ENCODE measurements around the gene FALEC. TPM values are rescaled to one million over a fixed set of nuclear protein-coding genes. Genes with fewer than 3 reads are reported as not detected.
A peak's percentile ranks its signal among the peaks of the same experiment; 100 is the strongest.

The FALEC gene
- total and polyA plus RNA-seq, 2 donors from 2014 or later: not detected

DNA sequence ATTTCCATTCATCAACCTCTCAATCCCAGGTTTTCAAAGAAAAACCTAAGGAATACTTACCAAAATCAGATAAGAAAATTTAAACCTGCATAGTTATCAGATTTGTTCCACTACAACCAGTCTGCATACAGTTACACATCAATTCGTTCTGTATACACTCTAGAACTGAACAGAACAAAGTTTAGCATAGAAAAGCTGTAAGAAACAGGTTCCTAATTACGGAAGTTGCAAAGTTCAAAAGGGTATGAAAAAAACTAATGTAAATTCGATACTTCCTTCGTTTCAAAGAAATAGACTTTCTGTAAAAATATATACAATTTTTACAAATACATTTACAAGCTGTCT, 60.8 kb downstream of the FALEC start:
- Histone ChIP-seq H3K27ac (ENCODE audit: low read depth in 2 of 2, low read length in 2 of 2) (peak overlapping the region; percentile 100), H3K36me3 (ENCODE audit: control insufficient read depth in 2 of 3, insufficient read depth in 3 of 3, low read length in 3 of 3) (peaks cover 14 to 61% (median 36%) of the 10 kb centered on the region in 3 donors), H3K4me1 (ENCODE audit: control insufficient read depth in 2 of 3, insufficient read depth in 2 of 3, low read depth in 1 of 3, low read length in 3 of 3) (peaks cover 10 to 30% (median 18%) of the 10 kb centered on the region in 3 donors), H3K9me3 (ENCODE audit: control insufficient read depth in 2 of 3, insufficient read depth in 1 of 3, low read length in 3 of 3) (no peaks in the 10 kb centered on the region), H3K4me3 (ENCODE audit: low read length in 3 of 3) (peak overlapping the region; percentile 96 to 99 (median 97)), H3K9ac (ENCODE audit: low read length in 3 of 3) (peak overlapping the region; percentile 98 to 100 (median 98)), H3K27me3 (ENCODE audit: control insufficient read depth, insufficient read depth, low read length) (no peaks in the 10 kb centered on the region)
- intact Hi-C loops (cut with DNase I): loop anchor here (10.0 kb wide), 1 partner anchor 48 kb away; the partner anchor contains the start of gene ENSA
- no peak for FAIRE-seq
- no peak for DNase-seq
- no peak for TF ChIP-seq CTCF (IDR thresholded peaks at IDR 0.05; ENCODE audit: borderline replicate concordance, extremely low read depth, insufficient read depth)

DNA sequence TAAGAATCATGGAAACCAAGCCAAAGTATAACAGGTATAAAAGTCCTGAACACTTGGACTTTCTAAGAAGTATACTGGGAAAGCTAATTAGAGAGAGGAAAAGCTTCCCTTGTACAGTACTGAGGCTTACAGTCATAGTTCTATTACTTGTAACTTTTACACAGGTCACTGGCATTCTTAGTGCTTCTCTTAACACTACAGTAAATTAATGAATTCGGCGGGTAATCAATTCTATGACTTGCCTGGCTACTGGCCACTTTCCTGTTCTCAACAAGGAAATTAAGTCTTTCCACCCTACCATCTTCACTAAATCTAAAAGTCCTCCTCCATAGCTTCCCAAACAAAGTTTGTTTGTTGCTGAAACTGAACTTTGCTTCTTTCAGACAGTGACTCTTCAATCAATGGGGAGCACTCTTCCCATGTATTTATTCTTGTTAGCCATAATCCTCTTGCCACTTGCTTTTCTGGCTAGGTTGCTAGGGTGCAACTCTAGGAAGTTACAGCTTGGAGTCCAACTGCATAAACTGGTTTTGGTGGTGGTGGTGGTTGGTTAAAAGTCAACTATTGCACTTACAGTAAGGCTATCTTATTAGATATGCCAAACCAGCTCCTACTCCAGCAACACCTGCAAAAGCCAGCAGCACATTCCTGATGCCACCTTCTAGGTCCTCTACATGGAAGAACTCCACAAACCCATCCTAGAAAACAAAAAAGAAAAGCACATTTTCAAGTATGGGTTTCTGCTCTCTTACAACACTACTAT, 61.4 kb downstream of the FALEC start:
- intact Hi-C loops (cut with DNase I): loop anchor here (10.0 kb wide), 1 partner anchor 48 kb away; the partner anchor contains the start of gene ENSA
- peak overlapping the region; percentile 100 for H3K27ac ChIP-seq (ENCODE audit: low read depth in 2 of 2, low read length in 2 of 2)
- peak overlapping the region; percentile 96 to 99 (median 97) for H3K4me3 ChIP-seq (ENCODE audit: low read length in 3 of 3)
- peak overlapping the region; percentile 98 to 100 (median 98) for H3K9ac ChIP-seq (ENCODE audit: low read length in 3 of 3)
- no peak for TF ChIP-seq CTCF (IDR thresholded peaks at IDR 0.05; ENCODE audit: borderline replicate concordance, extremely low read depth, insufficient read depth)
- no peak for FAIRE-seq
- no peaks in the 10 kb centered on the region for H3K9me3 ChIP-seq (ENCODE audit: control insufficient read depth in 2 of 3, insufficient read depth in 1 of 3, low read length in 3 of 3)
- no peaks in the 10 kb centered on the region for H3K27me3 ChIP-seq (ENCODE audit: control insufficient read depth, insufficient read depth, low read length)
- H3K36me3 ChIP-seq (ENCODE audit: control insufficient read depth in 2 of 3, insufficient read depth in 3 of 3, low read length in 3 of 3): peaks cover 14 to 61% (median 36%) of the 10 kb centered on the region in 3 donors
- peak in 1 of 5 donors; percentile 39 for DNase-seq
- H3K4me1 ChIP-seq (ENCODE audit: control insufficient read depth in 2 of 3, insufficient read depth in 2 of 3, low read depth in 1 of 3, low read length in 3 of 3): peaks cover 10 to 30% (median 18%) of the 10 kb centered on the region in 3 donors

- peaks cover 10 to 30% (median 15%) of the 10 kb centered on the region in 3 donors for H3K4me1 ChIP-seq (ENCODE audit: control insufficient read depth in 2 of 3, insufficient read depth in 2 of 3, low read depth in 1 of 3, low read length in 3 of 3)
- H3K27ac ChIP-seq (ENCODE audit: low read depth in 2 of 2, low read length in 2 of 2): peak overlapping the region; percentile 100
- H3K9me3 ChIP-seq (ENCODE audit: control insufficient read depth in 2 of 3, insufficient read depth in 1 of 3, low read length in 3 of 3): no peaks in the 10 kb centered on the region
- no peak for TF ChIP-seq CTCF (IDR thresholded peaks at IDR 0.05; ENCODE audit: borderline replicate concordance, extremely low read depth, insufficient read depth)
- intact Hi-C loops (cut with DNase I): loop anchor here (10.0 kb wide), 1 partner anchor 47 kb away; the partner anchor contains the start of gene ENSA
- peak overlapping the region; percentile 98 to 100 (median 98) for H3K9ac ChIP-seq (ENCODE audit: low read length in 3 of 3)
- peak in 2 of 5 donors; percentile 48 to 61 for DNase-seq
- no peak for FAIRE-seq
- no peaks in the 10 kb centered on the region for H3K27me3 ChIP-seq (ENCODE audit: control insufficient read depth, insufficient read depth, low read length)
- H3K36me3 ChIP-seq (ENCODE audit: control insufficient read depth in 2 of 3, insufficient read depth in 3 of 3, low read length in 3 of 3): peaks cover 14 to 56% (median 36%) of the 10 kb centered on the region in 3 donors
- peak overlapping the region; percentile 96 to 99 (median 97) for H3K4me3 ChIP-seq (ENCODE audit: low read length in 3 of 3)
These were observed 62.2 kb downstream of the FALEC start for GRCh38 chr1:150577557-150578271.

Data from kidney (tissue), 14 donors.